ENCODE results near the gene CATSPERZ. TPM values are rescaled to one million over a fixed set of nuclear protein-coding genes. Genes with fewer than 3 reads are reported as not detected.

Gene CATSPERZ, protein sequence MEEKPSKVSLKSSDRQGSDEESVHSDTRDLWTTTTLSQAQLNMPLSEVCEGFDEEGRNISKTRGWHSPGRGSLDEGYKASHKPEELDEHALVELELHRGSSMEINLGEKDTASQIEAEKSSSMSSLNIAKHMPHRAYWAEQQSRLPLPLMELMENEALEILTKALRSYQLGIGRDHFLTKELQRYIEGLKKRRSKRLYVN
- not detected in 2 replicates for total RNA-seq (2014; rRNA removed; shearing (Covaris generic))

- in situ Hi-C loops (cut with HindIII; ENCODE audit: low sequenced_read_pairs), result no loop called here
- peak; percentile 36 for DNase-seq (ENCODE audit: low spot score)
These were observed at the start of gene CATSPERZ for GRCh38 chr11:64299847-64300648. Gene CATSPERZ, plus strand, starts transcription at chr11:64300358. Its CDS starts 53 bp downstream, at chr11:64300411.

- DNase-seq (ENCODE audit: low spot score), result no peak
- in situ Hi-C loops (cut with HindIII; ENCODE audit: low sequenced_read_pairs), result no loop called here
These were observed 49.6 kb upstream of the CATSPERZ start for GRCh38 chr11:64250415-64251015.

GRCh38 chr11:64251016-64251752 lies 49.0 kb upstream of the CATSPERZ start, which contains the start of gene PLCB3:
Gene PLCB3, plus strand, starts transcription at chr11:64251530. Its CDS starts 120 bp downstream, at chr11:64251650.
- DNase-seq (ENCODE audit: low spot score), result no peak
- in situ Hi-C loops (cut with HindIII; ENCODE audit: low sequenced_read_pairs), result no loop called here

GRCh38 chr11:64251753-64252002 lies 48.5 kb upstream of the CATSPERZ start:
- in situ Hi-C loops (cut with HindIII; ENCODE audit: low sequenced_read_pairs), result no loop called here
- no peak for DNase-seq (ENCODE audit: low spot score)

DNA sequence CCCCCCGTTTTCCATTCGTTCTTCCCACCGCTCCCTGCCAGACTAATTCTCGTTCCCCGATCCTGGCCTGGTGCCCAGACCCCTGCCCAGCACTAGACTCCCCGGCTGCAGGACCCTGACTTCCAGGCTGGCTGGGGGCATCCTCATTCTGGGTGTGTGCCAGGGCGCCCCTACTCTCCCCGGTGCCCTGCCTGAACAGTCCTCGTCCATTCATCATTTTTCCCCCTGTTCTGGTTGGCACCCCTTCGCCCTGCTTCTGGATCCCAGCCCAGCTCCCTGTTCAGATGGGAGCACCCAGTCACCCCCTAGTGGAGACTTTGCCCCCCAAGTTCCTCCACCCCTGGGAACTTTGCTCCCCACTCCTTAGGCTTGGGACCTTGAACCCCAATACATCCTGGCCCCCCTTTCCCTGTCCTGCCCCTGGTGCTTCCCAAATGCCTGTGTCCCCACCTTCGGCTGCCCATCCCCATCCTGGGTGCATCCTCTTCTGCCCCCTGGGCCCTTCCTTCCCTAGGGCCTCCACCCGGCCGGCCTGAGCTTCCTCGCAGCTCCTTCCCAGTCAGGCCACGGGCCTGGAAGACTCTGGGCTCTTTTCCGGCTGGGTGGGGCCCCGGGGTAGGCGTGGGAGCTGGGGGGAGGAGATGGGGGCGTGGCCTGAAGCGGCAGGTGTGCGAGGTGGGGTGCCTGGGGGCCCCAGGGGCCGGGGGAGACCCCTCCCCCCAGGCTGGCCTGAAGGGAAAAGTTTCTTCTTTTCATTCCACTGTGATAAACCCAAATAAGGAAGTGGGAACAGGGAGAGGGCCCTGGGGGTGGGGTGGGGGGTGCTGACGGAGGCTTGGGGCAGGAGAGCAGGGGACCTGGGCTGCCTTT lies 47.9 kb upstream of the CATSPERZ start:
- in situ Hi-C loops (cut with HindIII; ENCODE audit: low sequenced_read_pairs), result no loop called here
- DNase-seq (ENCODE audit: low spot score), result no peak

DNA sequence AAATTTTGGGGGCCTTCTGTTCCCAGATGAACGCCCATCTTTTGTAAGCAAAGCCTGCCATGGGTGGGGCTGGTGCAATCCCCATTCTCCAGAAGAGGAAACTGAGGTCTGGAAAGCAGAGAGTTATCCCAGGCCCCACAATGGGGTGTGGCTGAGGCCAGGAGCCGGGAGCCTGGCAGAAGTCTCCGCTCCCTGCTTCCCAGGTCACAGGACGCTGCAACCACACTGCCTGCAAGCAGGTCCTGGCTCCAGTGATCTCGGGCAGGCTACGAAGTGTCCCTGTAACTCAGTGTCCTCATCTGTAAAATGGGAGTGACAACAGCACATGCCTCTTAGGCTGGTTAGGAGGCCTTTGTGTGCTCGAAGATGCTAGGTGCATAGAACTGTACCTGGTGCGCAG lies 47.1 kb upstream of the CATSPERZ start:
- DNase-seq (ENCODE audit: low spot score), result no peak
- in situ Hi-C loops (cut with HindIII; ENCODE audit: low sequenced_read_pairs), result no loop called here

DNA sequence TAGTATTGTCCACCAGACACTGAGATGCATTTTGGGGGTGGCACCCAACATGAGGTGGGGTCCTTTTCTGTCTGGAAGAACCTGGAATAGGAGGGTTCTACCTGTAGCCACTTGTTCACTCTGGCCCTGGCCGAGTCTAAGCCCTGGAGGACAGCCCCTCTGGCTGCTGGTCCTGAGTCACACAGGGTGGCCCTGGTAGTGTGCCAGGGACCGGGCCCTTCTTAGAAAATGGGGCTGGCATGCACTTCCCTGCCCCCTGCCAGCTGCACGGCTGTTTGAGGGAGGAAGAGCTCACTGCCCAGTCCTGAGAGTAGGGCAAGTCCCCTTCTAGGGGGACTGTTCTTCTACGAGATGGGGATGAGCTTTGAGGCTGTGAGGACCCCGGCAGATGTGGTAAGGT lies 46.7 kb upstream of the CATSPERZ start:
- peak; percentile 78 for DNase-seq (ENCODE audit: low spot score)
- in situ Hi-C loops (cut with HindIII; ENCODE audit: low sequenced_read_pairs), result no loop called here

GRCh38 chr11:64254326-64254725 lies 45.8 kb upstream of the CATSPERZ start:
- in situ Hi-C loops (cut with HindIII; ENCODE audit: low sequenced_read_pairs), result no loop called here
- no peak for DNase-seq (ENCODE audit: low spot score)

- no peak for DNase-seq (ENCODE audit: low spot score)
- in situ Hi-C loops (cut with HindIII; ENCODE audit: low sequenced_read_pairs), result no loop called here
These were observed 44.7 kb upstream of the CATSPERZ start for GRCh38 chr11:64255135-64256128.

DNA sequence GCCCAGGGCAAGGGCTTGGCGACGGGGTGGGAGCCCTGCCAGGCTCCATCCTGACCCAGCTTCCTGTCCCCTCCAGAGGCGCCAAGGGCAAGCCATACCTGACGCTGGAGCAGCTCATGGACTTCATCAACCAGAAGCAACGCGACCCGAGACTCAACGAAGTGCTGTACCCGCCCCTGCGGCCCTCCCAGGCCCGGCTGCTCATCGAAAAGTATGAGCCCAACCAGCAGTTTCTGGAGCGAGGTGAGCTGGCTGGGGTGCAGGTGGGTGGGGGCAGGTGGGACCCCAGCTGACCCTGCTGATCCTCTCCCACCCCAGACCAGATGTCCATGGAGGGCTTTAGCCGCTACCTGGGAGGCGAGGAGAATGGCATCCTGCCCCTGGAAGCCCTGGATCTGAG lies 43.9 kb upstream of the CATSPERZ start:
- DNase-seq (ENCODE audit: low spot score), result no peak
- in situ Hi-C loops (cut with HindIII; ENCODE audit: low sequenced_read_pairs), result no loop called here

DNA sequence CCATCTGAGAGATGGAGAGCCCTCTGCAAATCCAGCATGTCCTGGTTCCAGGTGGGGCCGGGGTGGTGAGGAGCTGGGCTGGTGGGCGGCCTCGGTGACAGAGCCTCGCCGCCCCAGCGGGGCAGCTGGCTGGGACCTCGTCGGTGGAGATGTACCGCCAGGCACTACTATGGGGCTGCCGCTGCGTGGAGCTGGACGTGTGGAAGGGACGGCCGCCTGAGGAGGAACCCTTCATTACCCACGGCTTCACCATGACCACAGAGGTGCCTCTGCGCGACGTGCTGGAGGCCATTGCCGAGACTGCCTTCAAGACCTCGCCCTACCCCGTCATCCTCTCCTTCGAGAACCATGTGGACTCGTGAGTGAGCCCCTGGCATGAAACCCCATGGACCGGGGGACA lies 41.8 kb upstream of the CATSPERZ start:
- DNase-seq (ENCODE audit: low spot score), result no peak
- in situ Hi-C loops (cut with HindIII; ENCODE audit: low sequenced_read_pairs), result no loop called here

DNA sequence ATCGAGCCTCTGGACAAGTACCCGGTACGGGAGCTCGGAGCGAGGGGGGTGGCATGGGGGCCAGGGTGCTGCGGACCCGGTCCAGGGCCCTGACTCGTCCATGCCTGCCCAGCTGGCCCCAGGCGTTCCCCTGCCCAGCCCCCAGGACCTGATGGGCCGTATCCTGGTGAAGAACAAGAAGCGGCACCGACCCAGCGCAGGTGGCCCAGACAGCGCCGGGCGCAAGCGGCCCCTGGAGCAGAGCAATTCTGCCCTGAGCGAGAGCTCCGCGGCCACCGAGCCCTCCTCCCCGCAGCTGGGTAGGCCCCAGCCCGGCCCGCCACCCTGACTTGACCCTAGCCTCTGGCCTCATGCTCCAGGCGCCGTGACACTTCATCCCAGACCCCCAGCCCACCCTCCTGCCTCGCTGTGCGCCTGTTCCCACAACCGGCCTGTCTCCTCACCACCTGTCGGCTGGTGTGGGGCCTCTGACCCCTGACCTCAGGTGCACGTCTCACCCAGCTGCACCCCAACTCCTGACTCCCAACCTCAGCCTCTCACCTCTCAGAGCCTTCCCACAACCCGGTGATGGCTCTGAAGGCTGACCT lies 41.1 kb upstream of the CATSPERZ start:
- DNase-seq (ENCODE audit: low spot score), result no peak
- in situ Hi-C loops (cut with HindIII; ENCODE audit: low sequenced_read_pairs), result no loop called here

DNA sequence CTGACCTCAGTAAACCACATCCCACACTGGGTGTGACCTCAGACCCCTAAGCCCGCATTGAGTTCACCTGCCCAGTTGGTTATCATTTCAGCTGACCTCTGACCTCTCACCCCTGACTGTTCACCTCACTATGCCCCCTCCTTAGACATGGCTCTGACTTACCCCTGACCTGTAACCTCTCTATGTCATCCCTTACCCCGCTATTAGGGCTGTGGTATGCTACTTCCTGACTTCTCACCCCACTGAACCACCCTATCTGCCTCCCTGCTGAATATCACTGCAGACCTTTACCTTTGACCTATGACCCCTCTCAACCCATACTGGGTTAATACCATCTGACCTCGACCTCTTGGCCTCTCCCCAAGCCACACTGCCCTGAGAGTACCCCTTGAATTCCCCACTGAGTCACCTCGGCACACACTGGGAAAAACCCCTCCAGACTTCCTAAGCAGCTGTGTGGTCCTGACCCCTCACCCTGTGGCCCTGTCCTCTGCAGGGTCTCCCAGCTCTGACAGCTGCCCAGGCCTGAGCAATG lies 40.6 kb upstream of the CATSPERZ start:
- in situ Hi-C loops (cut with HindIII; ENCODE audit: low sequenced_read_pairs), result no loop called here
- DNase-seq (ENCODE audit: low spot score), result no peak

- no peak for DNase-seq (ENCODE audit: low spot score)
- in situ Hi-C loops (cut with HindIII; ENCODE audit: low sequenced_read_pairs), result no loop called here
These were observed 39.9 kb upstream of the CATSPERZ start for GRCh38 chr11:64260147-64260708.

GRCh38 chr11:64261556-64262080 lies 38.5 kb upstream of the CATSPERZ start:
- DNase-seq (ENCODE audit: low spot score), result no peak
- in situ Hi-C loops (cut with HindIII; ENCODE audit: low sequenced_read_pairs), result no loop called here

DNA sequence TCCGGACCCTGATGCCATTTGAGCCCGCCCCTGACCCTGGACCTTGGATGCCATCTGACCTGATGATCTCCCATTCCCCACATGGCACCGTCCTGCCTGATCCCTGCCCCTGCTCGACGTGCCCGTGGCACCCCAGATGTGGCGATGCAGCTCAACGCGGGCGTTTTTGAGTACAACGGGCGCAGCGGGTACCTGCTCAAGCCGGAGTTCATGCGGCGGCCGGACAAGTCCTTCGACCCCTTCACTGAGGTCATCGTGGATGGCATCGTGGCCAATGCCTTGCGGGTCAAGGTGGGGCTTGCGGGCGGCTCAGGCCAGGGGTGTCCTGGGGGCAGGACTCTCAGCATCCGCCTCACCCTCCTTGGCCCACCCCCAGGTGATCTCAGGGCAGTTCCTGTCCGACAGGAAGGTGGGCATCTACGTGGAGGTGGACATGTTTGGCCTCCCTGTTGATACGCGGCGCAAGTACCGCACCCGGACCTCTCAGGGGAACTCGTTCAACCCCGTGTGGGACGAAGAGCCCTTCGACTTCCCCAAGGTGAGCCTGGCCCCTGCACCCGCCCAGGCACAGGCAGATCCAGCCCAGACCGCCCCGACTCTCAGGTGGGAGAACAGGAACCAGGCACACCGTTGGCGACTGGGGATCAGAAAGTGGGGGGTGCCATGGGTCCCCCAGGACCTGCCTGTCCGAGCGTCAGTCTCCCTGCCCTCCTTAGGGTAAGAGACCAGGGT lies 37.7 kb upstream of the CATSPERZ start:
- in situ Hi-C loops (cut with HindIII; ENCODE audit: low sequenced_read_pairs), result no loop called here
- no peak for DNase-seq (ENCODE audit: low spot score)

All from G401 (cell line).